ENCODE results near the gene TANK. TPM values are rescaled to one million over a fixed set of nuclear protein-coding genes. Genes with fewer than 3 reads are reported as not detected.
"Not testable (repeated sequence)": the region's sequence is repeated elsewhere in the genome, so short reads cannot be mapped to it uniquely, and the experiment has no call there.

Gene TANK
- total RNA-seq, 1 donor from 2014 or later, result 73.8 TPM

- not testable (repeated sequence) for H3K27me3 Mint-ChIP-seq (ENCODE audit: unreplicated experiment); H3K27ac Mint-ChIP-seq (ENCODE audit: unreplicated experiment); DNase-seq (ENCODE audit: extremely low spot score, unreplicated experiment); H3K36me3 Mint-ChIP-seq (ENCODE audit: unreplicated experiment); H3K9me3 Mint-ChIP-seq (ENCODE audit: unreplicated experiment); H3K4me1 Mint-ChIP-seq (ENCODE audit: unreplicated experiment); H3K4me3 Mint-ChIP-seq (ENCODE audit: unreplicated experiment)
These were observed 119.1 kb downstream of the TANK start for GRCh38 chr2:161279230-161279815.

GRCh38 chr2:161280906-161281323 is 120.7 kb downstream of the TANK start:
- peak; percentile 41 for TF ChIP-seq CTCF (IDR thresholded peaks at IDR 0.05)
- not testable (repeated sequence) for H3K4me3 Mint-ChIP-seq (ENCODE audit: unreplicated experiment); H3K9me3 Mint-ChIP-seq (ENCODE audit: unreplicated experiment); H3K4me1 Mint-ChIP-seq (ENCODE audit: unreplicated experiment); H3K27ac Mint-ChIP-seq (ENCODE audit: unreplicated experiment); H3K36me3 Mint-ChIP-seq (ENCODE audit: unreplicated experiment)
- peaks cover 19% of the 10 kb centered on the region for H3K27me3 Mint-ChIP-seq (ENCODE audit: unreplicated experiment)
- DNase-seq (ENCODE audit: extremely low spot score, unreplicated experiment), result peak; percentile 98

GRCh38 chr2:161281615-161282310 is 121.5 kb downstream of the TANK start:
- DNase-seq (ENCODE audit: extremely low spot score, unreplicated experiment), result peak; percentile 92
- peaks cover 22% of the 10 kb centered on the region for H3K27me3 Mint-ChIP-seq (ENCODE audit: unreplicated experiment)
- not testable (repeated sequence) for H3K27ac Mint-ChIP-seq (ENCODE audit: unreplicated experiment); H3K9me3 Mint-ChIP-seq (ENCODE audit: unreplicated experiment); H3K4me1 Mint-ChIP-seq (ENCODE audit: unreplicated experiment); H3K36me3 Mint-ChIP-seq (ENCODE audit: unreplicated experiment); H3K4me3 Mint-ChIP-seq (ENCODE audit: unreplicated experiment)

- H3K27me3 Mint-ChIP-seq (ENCODE audit: unreplicated experiment), result peaks cover 24% of the 10 kb centered on the region
- not testable (repeated sequence) for H3K27ac Mint-ChIP-seq (ENCODE audit: unreplicated experiment); H3K4me3 Mint-ChIP-seq (ENCODE audit: unreplicated experiment); H3K9me3 Mint-ChIP-seq (ENCODE audit: unreplicated experiment); H3K4me1 Mint-ChIP-seq (ENCODE audit: unreplicated experiment); H3K36me3 Mint-ChIP-seq (ENCODE audit: unreplicated experiment)
- peak; percentile 87 for DNase-seq (ENCODE audit: extremely low spot score, unreplicated experiment)
These were observed 122.0 kb downstream of the TANK start for GRCh38 chr2:161282311-161282644.

- DNase-seq (ENCODE audit: extremely low spot score, unreplicated experiment), result no peak
- H3K36me3 Mint-ChIP-seq (ENCODE audit: unreplicated experiment), result no peaks in the 10 kb centered on the region
- no peak overlapping the region for H3K4me3 Mint-ChIP-seq (ENCODE audit: unreplicated experiment)
- H3K27ac Mint-ChIP-seq (ENCODE audit: unreplicated experiment), result no peak overlapping the region
- H3K9me3 Mint-ChIP-seq (ENCODE audit: unreplicated experiment), result no peaks in the 10 kb centered on the region
- TF ChIP-seq CTCF (IDR thresholded peaks at IDR 0.05), result no peak
- H3K4me1 Mint-ChIP-seq (ENCODE audit: unreplicated experiment), result no peaks in the 10 kb centered on the region
- H3K27me3 Mint-ChIP-seq (ENCODE audit: unreplicated experiment), result peaks cover 40% of the 10 kb centered on the region
These were observed 123.7 kb downstream of the TANK start for GRCh38 chr2:161283926-161284325.

Other genes with a start within 250 kb of the TANK start
- gene PSMD14, start 148.0 kb downstream of the TANK start, total RNA-seq, result 38.7 and 39.0 TPM in 2 replicates